Measurements from ENCODE around the gene UTP4.

Gene UTP4

GRCh38 chr16:69132424-69133252 lies at the start of gene UTP4, which contains the start of gene CHTF8:
TSS of gene UTP4 (plus strand) at chr16:69132649. CDS start at chr16:69133460, 811 bp downstream.
TSS of gene CHTF8 (minus strand) at chr16:69132588. CDS start at chr16:69121458, 11,130 bp downstream.
- peak; percentile 89 for DNase-seq (ENCODE audit: low spot score)
- Mint-ChIP-seq H3K27me3 (ENCODE audit: low read depth) (no peaks in the 10 kb centered on the region), H3K27ac (peak within 1 kb of the TSS; percentile 91), H3K4me1 (ENCODE audit: low read depth) (peaks cover 39% of the 10 kb centered on the region), H3K4me3 (peak within 1 kb of the TSS; percentile 96), H3K9me3 (no peaks in the 10 kb centered on the region), H3K36me3 (ENCODE audit: low read depth) (peaks cover 37% of the 10 kb centered on the region)

DNA sequence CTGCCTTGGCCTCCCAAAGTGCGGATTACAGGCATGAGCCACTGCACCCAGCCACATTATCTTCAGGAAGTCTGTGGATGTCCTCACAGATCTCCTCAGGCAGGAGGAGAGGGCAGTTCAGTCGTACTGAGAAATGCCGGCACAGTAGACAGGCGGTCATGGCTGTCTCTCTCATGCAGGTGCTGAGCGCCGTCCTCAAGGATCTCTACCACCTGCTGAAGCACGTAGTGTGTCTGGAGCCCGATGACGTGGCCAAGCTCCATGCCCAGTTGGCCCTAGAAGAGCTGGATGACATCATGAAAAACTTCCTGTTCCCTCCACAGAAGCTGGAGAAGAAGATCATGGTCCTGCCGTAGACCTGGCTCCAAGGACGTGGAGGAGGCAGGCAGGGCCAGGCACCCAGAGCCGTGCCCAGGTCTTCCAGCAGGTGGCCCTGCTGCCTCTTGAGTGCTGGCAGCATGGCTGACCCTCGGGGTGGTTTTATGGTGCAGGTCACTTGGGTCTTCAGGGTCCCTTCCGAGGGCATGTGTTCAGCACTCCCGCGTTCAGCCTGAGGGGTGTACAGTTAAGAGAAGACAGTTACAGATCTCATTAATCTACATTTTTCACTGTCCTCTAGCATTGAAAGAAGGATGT lies 49.0 kb upstream of the UTP4 start:
- no peaks in the 10 kb centered on the region for H3K9me3 Mint-ChIP-seq
- H3K27me3 Mint-ChIP-seq (ENCODE audit: low read depth): no peaks in the 10 kb centered on the region
- peaks cover 5% of the 10 kb centered on the region for H3K36me3 Mint-ChIP-seq (ENCODE audit: low read depth)
- H3K27ac Mint-ChIP-seq: no peak overlapping the region
- H3K4me3 Mint-ChIP-seq: no peak overlapping the region
- no peak for DNase-seq (ENCODE audit: low spot score)
- H3K4me1 Mint-ChIP-seq (ENCODE audit: low read depth): peaks cover 8% of the 10 kb centered on the region

GRCh38 chr16:69084289-69084688 lies 48.2 kb upstream of the UTP4 start:
- no peak overlapping the region for H3K4me3 Mint-ChIP-seq
- H3K27ac Mint-ChIP-seq: no peak overlapping the region
- no peaks in the 10 kb centered on the region for H3K27me3 Mint-ChIP-seq (ENCODE audit: low read depth)
- H3K4me1 Mint-ChIP-seq (ENCODE audit: low read depth): peaks cover 17% of the 10 kb centered on the region
- peaks cover 5% of the 10 kb centered on the region for H3K36me3 Mint-ChIP-seq (ENCODE audit: low read depth)
- H3K9me3 Mint-ChIP-seq: no peaks in the 10 kb centered on the region
- no peak for DNase-seq (ENCODE audit: low spot score)

DNA sequence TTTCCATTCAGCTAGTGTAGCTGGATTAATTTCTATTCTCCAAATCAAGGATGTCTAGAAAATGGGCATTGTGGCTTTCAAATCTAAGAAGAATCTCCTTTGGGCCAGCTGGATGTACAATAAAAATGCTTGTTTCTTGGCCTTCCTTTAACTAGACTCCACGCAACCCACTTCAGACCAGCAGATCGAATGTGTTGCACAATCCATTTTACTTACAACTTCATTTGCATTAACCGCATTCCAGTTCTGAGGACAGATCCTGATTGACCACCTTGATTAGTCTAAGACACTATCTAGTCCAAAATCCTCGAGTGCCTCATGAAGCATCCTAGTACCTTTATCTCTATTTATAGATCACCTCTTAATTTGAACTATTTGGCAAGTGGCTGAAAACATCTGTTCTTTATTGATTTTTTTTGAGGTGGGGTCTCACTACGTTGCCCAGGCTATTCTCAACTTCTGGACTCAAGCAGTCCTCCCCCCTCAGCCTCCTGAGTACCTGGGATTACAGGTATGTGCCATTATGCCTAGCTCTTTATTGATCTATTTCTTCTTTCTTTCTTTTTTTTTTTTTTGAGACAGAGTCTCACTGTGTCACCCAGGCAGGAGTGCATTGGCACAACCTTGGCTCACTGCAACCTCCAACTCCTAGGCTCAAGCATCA lies 47.3 kb upstream of the UTP4 start:
- no peak for DNase-seq (ENCODE audit: low spot score)
- Mint-ChIP-seq H3K27ac (no peak overlapping the region), H3K4me1 (ENCODE audit: low read depth) (peaks cover 22% of the 10 kb centered on the region), H3K9me3 (no peaks in the 10 kb centered on the region), H3K4me3 (no peak overlapping the region), H3K27me3 (ENCODE audit: low read depth) (no peaks in the 10 kb centered on the region), H3K36me3 (ENCODE audit: low read depth) (peaks cover 5% of the 10 kb centered on the region)

GRCh38 chr16:69087161-69087581 lies 45.3 kb upstream of the UTP4 start:
- no peak overlapping the region for H3K27ac Mint-ChIP-seq
- H3K4me1 Mint-ChIP-seq (ENCODE audit: low read depth): peaks cover 27% of the 10 kb centered on the region
- DNase-seq (ENCODE audit: low spot score): no peak
- no peak overlapping the region for H3K4me3 Mint-ChIP-seq
- no peaks in the 10 kb centered on the region for H3K9me3 Mint-ChIP-seq
- peaks cover 5% of the 10 kb centered on the region for H3K36me3 Mint-ChIP-seq (ENCODE audit: low read depth)
- peaks cover 4% of the 10 kb centered on the region for H3K27me3 Mint-ChIP-seq (ENCODE audit: low read depth)

DNA sequence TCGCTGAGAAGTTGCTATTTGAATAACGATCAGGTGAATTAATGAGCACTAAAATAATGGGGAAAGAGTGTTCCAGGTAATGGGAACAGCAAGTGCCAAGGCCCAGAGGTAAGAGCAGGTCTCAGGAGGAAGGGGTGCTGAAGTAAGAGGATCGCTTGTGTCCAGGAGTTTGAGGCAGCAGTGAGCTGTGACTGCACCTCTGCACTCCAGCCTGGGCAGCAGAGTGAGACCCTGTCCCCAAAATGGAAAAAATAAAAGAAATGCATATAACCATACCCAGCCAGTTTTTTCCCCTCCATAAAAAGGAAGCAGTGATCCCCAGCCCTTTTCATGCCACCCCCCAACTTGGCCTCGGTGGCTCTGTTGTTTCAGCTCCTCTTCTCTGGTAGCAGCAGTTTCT lies 43.8 kb upstream of the UTP4 start:
- H3K36me3 Mint-ChIP-seq (ENCODE audit: low read depth): peaks cover 5% of the 10 kb centered on the region
- peak overlapping the region; percentile 25 for H3K4me3 Mint-ChIP-seq
- H3K9me3 Mint-ChIP-seq: no peaks in the 10 kb centered on the region
- no peak for DNase-seq (ENCODE audit: low spot score)
- H3K4me1 Mint-ChIP-seq (ENCODE audit: low read depth): peaks cover 27% of the 10 kb centered on the region
- H3K27me3 Mint-ChIP-seq (ENCODE audit: low read depth): peaks cover 4% of the 10 kb centered on the region
- peak overlapping the region; percentile 1 for H3K27ac Mint-ChIP-seq

DNA sequence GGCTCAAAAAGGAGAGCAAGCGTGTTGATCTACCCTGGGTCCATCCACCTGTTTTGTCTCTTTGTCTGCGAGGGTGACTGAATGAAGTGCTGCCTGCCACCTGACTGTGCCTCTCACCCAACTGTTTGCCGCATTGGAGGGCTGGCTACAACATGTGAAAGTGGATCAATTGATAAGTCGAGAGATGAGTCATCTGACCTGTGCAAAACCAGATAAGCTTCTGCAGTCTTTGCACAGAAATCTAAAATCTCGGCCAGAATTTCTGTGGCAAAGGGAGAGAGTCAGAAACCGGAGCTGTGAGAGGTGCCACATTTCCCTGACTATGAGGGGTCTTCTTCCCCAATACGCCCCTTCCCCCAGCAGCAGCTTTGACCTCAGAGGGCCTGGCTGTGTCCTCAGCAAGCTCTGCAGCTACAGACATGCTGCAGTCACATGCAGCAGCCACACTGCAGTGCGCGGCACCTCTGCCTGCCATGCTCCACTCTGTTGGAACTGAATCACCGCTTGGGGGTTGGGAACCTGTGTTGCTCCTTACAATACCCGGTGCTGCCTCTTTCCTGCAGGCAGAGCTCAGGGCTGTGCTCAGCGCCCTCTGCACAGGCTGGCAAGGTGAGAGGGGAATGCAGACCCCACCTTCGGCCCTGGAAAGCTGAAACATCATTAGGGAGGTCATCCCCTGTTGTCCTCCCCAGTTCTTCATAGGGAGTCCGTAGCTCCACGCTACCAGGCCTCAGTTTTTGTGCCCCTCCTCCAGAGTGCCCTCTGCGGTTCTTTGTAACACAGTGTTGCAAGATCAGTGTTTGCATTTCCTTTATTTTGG lies 43.1 kb upstream of the UTP4 start:
- Mint-ChIP-seq H3K36me3 (ENCODE audit: low read depth) (peaks cover 5% of the 10 kb centered on the region), H3K4me3 (peak overlapping the region; percentile 25), H3K27me3 (ENCODE audit: low read depth) (peaks cover 7% of the 10 kb centered on the region), H3K4me1 (ENCODE audit: low read depth) (peaks cover 27% of the 10 kb centered on the region), H3K27ac (peak overlapping the region; percentile 1), H3K9me3 (no peaks in the 10 kb centered on the region)
- DNase-seq (ENCODE audit: low spot score): peak; percentile 59

DNA sequence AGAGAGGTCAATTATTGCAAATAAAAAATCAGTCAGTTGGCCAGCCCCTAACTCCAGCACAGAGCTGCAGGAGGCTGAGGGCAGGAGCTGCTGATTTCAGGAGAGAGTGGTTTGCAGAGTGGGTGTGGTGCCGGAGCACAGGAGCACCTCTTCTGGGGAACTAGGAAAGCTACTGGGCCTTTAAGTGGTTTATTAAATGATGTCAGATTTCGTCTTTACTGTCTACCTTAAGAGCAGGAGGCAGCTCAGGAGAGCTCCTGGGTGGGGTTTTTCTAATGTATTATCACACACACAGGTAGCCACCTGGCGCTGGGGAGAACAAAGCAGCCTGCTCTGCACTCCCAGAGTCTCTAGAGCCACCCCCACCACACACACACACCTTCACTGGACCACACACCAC lies 38.5 kb upstream of the UTP4 start:
- peaks cover 13% of the 10 kb centered on the region for H3K4me1 Mint-ChIP-seq (ENCODE audit: low read depth)
- no peak overlapping the region for H3K4me3 Mint-ChIP-seq
- H3K27ac Mint-ChIP-seq: no peak overlapping the region

DNA sequence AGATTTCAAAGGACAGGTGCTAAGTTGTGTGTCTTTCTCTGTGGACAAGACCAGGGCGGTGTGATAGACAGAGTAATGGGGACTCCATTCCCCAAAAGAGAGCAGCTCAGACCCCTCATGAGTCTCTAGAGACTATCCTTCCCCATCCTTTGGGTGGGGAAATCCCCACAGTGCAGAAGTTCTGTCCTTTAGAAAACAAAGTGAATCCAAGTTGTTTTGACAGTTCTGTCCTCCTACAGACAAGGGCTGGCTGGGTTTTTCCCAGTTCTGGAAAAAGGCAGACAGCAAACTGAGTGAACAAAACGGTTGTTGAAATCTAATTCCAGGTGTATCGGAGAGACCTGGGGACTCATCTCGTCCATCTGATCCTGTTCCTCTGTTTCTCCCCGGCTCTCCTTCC lies 37.9 kb upstream of the UTP4 start:
- H3K4me1 Mint-ChIP-seq (ENCODE audit: low read depth): peaks cover 9% of the 10 kb centered on the region
- H3K9me3 Mint-ChIP-seq: no peaks in the 10 kb centered on the region
- DNase-seq (ENCODE audit: low spot score): no peak
- no peak overlapping the region for H3K4me3 Mint-ChIP-seq
- no peaks in the 10 kb centered on the region for H3K36me3 Mint-ChIP-seq (ENCODE audit: low read depth)
- peaks cover 7% of the 10 kb centered on the region for H3K27me3 Mint-ChIP-seq (ENCODE audit: low read depth)
- H3K27ac Mint-ChIP-seq: no peak overlapping the region

More for the DNA sequence above, 38.5 kb upstream of the UTP4 start:
- H3K27me3 Mint-ChIP-seq (ENCODE audit: low read depth): peaks cover 7% of the 10 kb centered on the region
- no peak for DNase-seq (ENCODE audit: low spot score)
- no peaks in the 10 kb centered on the region for H3K9me3 Mint-ChIP-seq
- no peaks in the 10 kb centered on the region for H3K36me3 Mint-ChIP-seq (ENCODE audit: low read depth)

GRCh38 chr16:69095193-69095592 lies 37.3 kb upstream of the UTP4 start:
- DNase-seq (ENCODE audit: low spot score): no peak
- H3K9me3 Mint-ChIP-seq: no peaks in the 10 kb centered on the region
- peaks cover 5% of the 10 kb centered on the region for H3K4me1 Mint-ChIP-seq (ENCODE audit: low read depth)
- no peak overlapping the region for H3K4me3 Mint-ChIP-seq
- H3K36me3 Mint-ChIP-seq (ENCODE audit: low read depth): no peaks in the 10 kb centered on the region
- H3K27me3 Mint-ChIP-seq (ENCODE audit: low read depth): peaks cover 10% of the 10 kb centered on the region
- no peak overlapping the region for H3K27ac Mint-ChIP-seq

DNA sequence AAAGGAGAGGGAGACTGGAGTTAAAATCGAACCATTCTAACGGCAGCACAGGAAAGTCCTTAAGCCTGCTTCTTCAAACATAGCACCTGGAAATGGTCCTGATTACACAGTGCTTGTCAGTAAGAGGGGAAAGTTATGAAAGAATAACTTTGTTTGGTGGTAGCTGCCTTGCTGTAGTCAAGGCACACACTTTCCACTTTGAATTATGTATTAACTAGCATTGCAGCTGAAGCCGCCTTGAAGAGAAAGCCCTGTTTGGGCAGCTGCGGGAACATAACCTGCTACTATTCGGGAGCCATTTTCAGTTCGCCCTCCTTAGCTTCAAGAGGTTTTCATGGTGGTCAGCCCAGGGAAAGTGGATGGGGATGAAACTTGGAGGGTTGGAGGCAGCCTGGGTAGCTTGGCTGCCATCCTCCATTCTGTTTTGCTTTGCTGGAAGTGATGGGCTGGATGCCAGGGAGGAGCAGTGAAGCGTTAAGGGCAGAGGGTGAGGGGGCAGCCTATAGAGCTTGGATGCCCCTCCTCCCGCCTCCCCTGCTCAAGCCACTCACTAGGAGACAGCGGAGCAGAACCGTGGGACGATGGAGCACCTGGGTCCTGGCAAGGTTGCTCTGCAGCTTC lies 32.3 kb upstream of the UTP4 start:
- Mint-ChIP-seq H3K9me3 (no peaks in the 10 kb centered on the region), H3K4me3 (no peak overlapping the region), H3K4me1 (ENCODE audit: low read depth) (peaks cover under 1% of the 10 kb centered on the region), H3K27me3 (ENCODE audit: low read depth) (peaks cover 16% of the 10 kb centered on the region), H3K36me3 (ENCODE audit: low read depth) (no peaks in the 10 kb centered on the region), H3K27ac (no peak overlapping the region)
- DNase-seq (ENCODE audit: low spot score): no peak

DNA sequence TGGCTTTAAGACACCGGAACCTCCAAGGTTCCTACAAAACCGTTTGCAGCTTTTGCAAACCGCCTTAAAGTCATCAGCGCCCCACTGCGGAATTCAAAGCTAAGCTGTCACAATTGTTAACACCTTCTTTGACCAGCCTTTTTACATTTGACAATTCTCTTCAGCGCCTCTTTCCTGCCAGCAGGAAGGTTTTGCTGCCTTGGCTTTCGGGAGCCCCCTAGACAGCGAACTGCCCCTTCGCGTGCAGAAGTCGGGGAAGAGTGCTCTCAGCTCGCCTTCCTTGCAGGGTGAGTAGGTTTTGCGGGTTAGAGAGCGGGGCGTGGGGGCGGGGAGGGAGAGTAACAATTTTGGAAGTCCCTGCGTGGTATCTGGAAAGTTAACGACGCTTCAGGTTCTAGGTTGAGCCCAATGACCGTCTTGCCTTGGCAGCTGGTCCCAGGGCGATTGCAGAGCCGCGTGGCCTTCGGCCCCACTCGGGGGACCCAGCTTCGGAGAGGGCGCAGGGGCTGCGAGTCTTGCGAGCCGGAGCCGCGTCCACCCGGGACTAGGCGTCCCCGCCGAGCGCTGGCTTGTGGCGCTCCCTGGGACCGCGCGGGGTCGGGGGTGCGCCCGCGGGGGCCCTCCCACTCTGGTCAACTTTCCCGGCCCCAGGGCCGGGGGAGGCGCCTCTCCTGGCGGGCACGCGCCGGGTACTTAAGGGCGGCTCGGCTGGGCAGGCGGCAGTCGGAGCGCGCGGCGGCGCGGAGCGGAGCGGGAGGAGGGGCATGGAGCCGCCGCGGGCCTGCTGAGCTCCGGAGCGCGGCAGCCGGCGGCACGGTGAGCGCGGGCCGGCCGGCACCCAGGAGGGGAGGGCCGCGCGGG lies 26.7 kb upstream of the UTP4 start, which contains the start of gene HAS3:
Gene HAS3 (plus strand): TSS at position 153 of the 861 bp plus-strand sequence. CDS start 3,743 bp downstream, outside the sequence.
- no peak within 1 kb of the TSS for H3K27ac Mint-ChIP-seq
- H3K36me3 Mint-ChIP-seq (ENCODE audit: low read depth): peaks cover 2% of the 10 kb centered on the region
- DNase-seq (ENCODE audit: low spot score): peak; percentile 39
- peak within 1 kb of the TSS; percentile 86 for H3K4me3 Mint-ChIP-seq
- H3K9me3 Mint-ChIP-seq: no peaks in the 10 kb centered on the region
- H3K4me1 Mint-ChIP-seq (ENCODE audit: low read depth): peaks cover 10% of the 10 kb centered on the region
- peaks cover 35% of the 10 kb centered on the region for H3K27me3 Mint-ChIP-seq (ENCODE audit: low read depth)

Data from T-helper 2 cell treated with Interferon-gamma antibody and Interleukin-4, amounts not matched to agents 5 μg/mL and 100 μg/mL, for 36 hours (primary cell).